IPS-18a (cell line): ENCODE data around the gene CWH43.
"Not testable (repeated sequence)": the region's sequence is repeated elsewhere in the genome, so short reads cannot be mapped to it uniquely, and the experiment has no call there.

Experiments used
- H3K27ac ChIP-seq: one replicate; pipeline ENCODE4 v1.5.1; 2013; ENCODE audit warnings: low read length
- H3K27me3 ChIP-seq: one replicate; pipeline ENCODE4 v1.6.1; 2013; ENCODE audit warnings: mild to moderate bottlenecking, low read length; ENCODE audit not compliant: control insufficient read depth, insufficient read depth
- H3K36me3 ChIP-seq: one replicate; pipeline ENCODE4 v1.6.1; 2013; ENCODE audit warnings: low read depth, low read length; ENCODE audit not compliant: control insufficient read depth
- H3K4me1 ChIP-seq: one replicate; pipeline ENCODE4 v1.6.1; 2013; ENCODE audit warnings: low read depth, low read length; ENCODE audit not compliant: control insufficient read depth
- H3K4me3 ChIP-seq: one replicate; pipeline ENCODE4 v1.5.1; 2013; ENCODE audit warnings: low read length
- H3K9ac ChIP-seq: one replicate; pipeline ENCODE4 v1.6.1; 2013; ENCODE audit warnings: mild to moderate bottlenecking, low read length, moderate library complexity
- H3K9me3 ChIP-seq: one replicate; pipeline ENCODE4 v1.6.1; 2013; ENCODE audit warnings: low read depth, low read length; ENCODE audit not compliant: control insufficient read depth

CWH43 gene

GRCh38 chr4:48957366-48957765, 28.7 kb upstream of the CWH43 start:
- H3K9me3 ChIP-seq, H3K27ac ChIP-seq, H3K4me3 ChIP-seq, H3K36me3 ChIP-seq, H3K9ac ChIP-seq, H3K27me3 ChIP-seq: not testable (repeated sequence)
- H3K4me1 ChIP-seq = peaks cover 20% of the 10 kb centered on the region

- Histone ChIP-seq H3K36me3 (no peaks in the 10 kb centered on the region), H3K9ac (no peak overlapping the region), H3K27me3 (no peaks in the 10 kb centered on the region), H3K9me3 (no peaks in the 10 kb centered on the region), H3K27ac (no peak overlapping the region), H3K4me3 (no peak overlapping the region), H3K4me1 (peaks cover 20% of the 10 kb centered on the region)
Measured at GRCh38 chr4:48958582-48958981, 27.5 kb upstream of the CWH43 start.

GRCh38 chr4:48960988-48961635, 25.0 kb upstream of the CWH43 start:
- no peaks in the 10 kb centered on the region for H3K27me3 ChIP-seq
- H3K4me3 ChIP-seq = no peak overlapping the region
- no peaks in the 10 kb centered on the region for H3K9me3 ChIP-seq
- no peak overlapping the region for H3K27ac ChIP-seq
- H3K4me1 ChIP-seq = peaks cover 5% of the 10 kb centered on the region
- H3K9ac ChIP-seq = no peak overlapping the region
- no peaks in the 10 kb centered on the region for H3K36me3 ChIP-seq

- H3K27ac ChIP-seq = no peak overlapping the region
- H3K9ac ChIP-seq = no peak overlapping the region
- no peaks in the 10 kb centered on the region for H3K9me3 ChIP-seq
- no peaks in the 10 kb centered on the region for H3K36me3 ChIP-seq
- no peak overlapping the region for H3K4me3 ChIP-seq
- peaks cover 5% of the 10 kb centered on the region for H3K4me1 ChIP-seq
- H3K27me3 ChIP-seq = no peaks in the 10 kb centered on the region
Measured at GRCh38 chr4:48962636-48963035, 23.4 kb upstream of the CWH43 start.

- no peaks in the 10 kb centered on the region for H3K36me3 ChIP-seq
- H3K4me1 ChIP-seq = peaks cover 5% of the 10 kb centered on the region
- H3K27me3 ChIP-seq = no peaks in the 10 kb centered on the region
- H3K9me3 ChIP-seq = no peaks in the 10 kb centered on the region
- no peak overlapping the region for H3K4me3 ChIP-seq
- H3K9ac ChIP-seq = no peak overlapping the region
- H3K27ac ChIP-seq = no peak overlapping the region
Measured at GRCh38 chr4:48963042-48963679, 22.9 kb upstream of the CWH43 start.

GRCh38 chr4:48967101-48967500, 19.0 kb upstream of the CWH43 start:
- Histone ChIP-seq H3K27ac (no peak overlapping the region), H3K4me1 (no peaks in the 10 kb centered on the region), H3K36me3 (no peaks in the 10 kb centered on the region), H3K27me3 (no peaks in the 10 kb centered on the region), H3K9me3 (no peaks in the 10 kb centered on the region), H3K4me3 (no peak overlapping the region), H3K9ac (no peak overlapping the region)

GRCh38 chr4:48967631-48968030, 18.4 kb upstream of the CWH43 start:
- Histone ChIP-seq H3K27me3 (no peaks in the 10 kb centered on the region), H3K27ac (no peak overlapping the region)

GRCh38 chr4:48968814-48969213, 17.3 kb upstream of the CWH43 start:
- no peak overlapping the region for H3K9ac ChIP-seq
- no peaks in the 10 kb centered on the region for H3K9me3 ChIP-seq
- no peak overlapping the region for H3K27ac ChIP-seq
- no peak overlapping the region for H3K4me3 ChIP-seq
- H3K4me1 ChIP-seq = no peaks in the 10 kb centered on the region
- no peaks in the 10 kb centered on the region for H3K36me3 ChIP-seq
- no peaks in the 10 kb centered on the region for H3K27me3 ChIP-seq

More at GRCh38 chr4:48967631-48968030, 18.4 kb upstream of the CWH43 start:
- no peak overlapping the region for H3K9ac ChIP-seq
- no peaks in the 10 kb centered on the region for H3K9me3 ChIP-seq
- no peak overlapping the region for H3K4me3 ChIP-seq
- H3K36me3 ChIP-seq = no peaks in the 10 kb centered on the region
- no peaks in the 10 kb centered on the region for H3K4me1 ChIP-seq

- no peaks in the 10 kb centered on the region for H3K4me1 ChIP-seq
- no peaks in the 10 kb centered on the region for H3K9me3 ChIP-seq
- no peak overlapping the region for H3K9ac ChIP-seq
- no peaks in the 10 kb centered on the region for H3K36me3 ChIP-seq
- H3K27ac ChIP-seq = no peak overlapping the region
- no peak overlapping the region for H3K4me3 ChIP-seq
- H3K27me3 ChIP-seq = no peaks in the 10 kb centered on the region
Measured at GRCh38 chr4:48970471-48970921, 15.6 kb upstream of the CWH43 start.

GRCh38 chr4:48974979-48975640, 11.0 kb upstream of the CWH43 start:
- H3K36me3 ChIP-seq = no peaks in the 10 kb centered on the region
- H3K4me1 ChIP-seq = no peaks in the 10 kb centered on the region
- H3K9ac ChIP-seq = no peak overlapping the region
- no peak overlapping the region for H3K4me3 ChIP-seq
- H3K27ac ChIP-seq = no peak overlapping the region
- H3K27me3 ChIP-seq = no peaks in the 10 kb centered on the region
- H3K9me3 ChIP-seq = no peaks in the 10 kb centered on the region

GRCh38 chr4:48976041-48976440, 10.0 kb upstream of the CWH43 start:
- Histone ChIP-seq H3K4me3 (no peak overlapping the region), H3K27ac (no peak overlapping the region), H3K9ac (no peak overlapping the region), H3K36me3 (no peaks in the 10 kb centered on the region), H3K9me3 (no peaks in the 10 kb centered on the region), H3K4me1 (no peaks in the 10 kb centered on the region), H3K27me3 (no peaks in the 10 kb centered on the region)
